ENCODE data around the gene S100A2. TPM values are rescaled to one million over a fixed set of nuclear protein-coding genes. Genes with fewer than 3 reads are reported as not detected.
"Not testable (repeated sequence)": the region's sequence is repeated elsewhere in the genome, so short reads cannot be mapped to it uniquely, and the experiment has no call there.

S100A2 gene
- total and polyA plus RNA-seq, 4 experiments from 2014 or later = 0.87 to 1.7 (median 1.0) TPM; not detected in 1

DNA sequence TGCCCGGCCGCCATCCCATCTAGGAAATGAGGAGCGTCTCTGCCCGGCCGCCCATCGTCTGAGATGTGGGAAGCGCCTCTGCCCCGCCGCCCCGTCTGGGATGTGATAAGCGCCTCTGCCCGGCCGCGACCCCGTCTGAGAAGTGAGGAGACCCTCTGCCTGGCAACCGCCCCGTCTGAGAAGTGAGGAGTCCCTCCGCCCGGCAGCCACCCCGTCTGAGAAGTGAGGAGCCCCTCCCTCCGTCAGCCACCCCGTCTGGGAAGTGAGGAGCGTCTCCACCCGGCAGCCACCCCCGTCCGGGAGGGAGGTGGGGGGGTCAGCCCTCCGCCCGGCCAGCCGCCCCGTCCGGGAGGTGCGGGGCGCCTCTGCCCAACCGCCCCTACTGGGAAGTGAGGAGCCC is 17.2 kb upstream of the S100A2 start:
- H3K4me1 ChIP-seq (ENCODE audit: insufficient read depth, low read length); H3K27ac ChIP-seq (ENCODE audit: low read depth, low read length); H3K27me3 ChIP-seq (ENCODE audit: insufficient read depth, low read length); DNase-seq; POLR2A ChIA-PET (ENCODE audit: partially characterized antibody); H3K36me3 Mint-ChIP-seq; H3K36me3 ChIP-seq (ENCODE audit: insufficient read depth, low read length); H3K27ac Mint-ChIP-seq; H3K4me3 ChIP-seq (ENCODE audit: low read length in 2 of 2); H3K9me3 Mint-ChIP-seq; H3K4me1 Mint-ChIP-seq; H3K4me3 Mint-ChIP-seq; intact Hi-C loops (cut with micrococcal nuclease); H3K9me3 ChIP-seq (ENCODE audit: control insufficient read depth in 1 of 2, low read length in 2 of 2): not testable (repeated sequence)
- H3K27me3 Mint-ChIP-seq = peaks cover 13 to 19% of the 10 kb centered on the region in 2 donors
- CTCF ChIA-PET (ENCODE audit: partially characterized antibody) = interaction anchor here (2.4 kb wide), 1 partner anchor 13 kb away, joined by 8 read pairs; no protein-coding TSS in a partner anchor

- Histone ChIP-seq H3K27me3 (ENCODE audit: insufficient read depth, low read length) (peaks cover 4% of the 10 kb centered on the region), H3K27ac (ENCODE audit: low read depth, low read length) (no peak overlapping the region), H3K9me3 (ENCODE audit: control insufficient read depth in 1 of 2, low read length in 2 of 2) (no peaks in the 10 kb centered on the region), H3K4me1 (ENCODE audit: insufficient read depth, low read length) (no peaks in the 10 kb centered on the region), H3K36me3 (ENCODE audit: insufficient read depth, low read length) (no peaks in the 10 kb centered on the region), H3K4me3 (ENCODE audit: low read length in 2 of 2) (no peak overlapping the region)
- Mint-ChIP-seq H3K36me3 (no peaks in the 10 kb centered on the region), H3K27me3 (peaks cover 12 to 22% of the 10 kb centered on the region in 2 donors), H3K4me3 (no peak overlapping the region), H3K9me3 (no peaks in the 10 kb centered on the region), H3K27ac (no peak overlapping the region), H3K4me1 (no peaks in the 10 kb centered on the region)
- intact Hi-C loops (cut with micrococcal nuclease) = no loop called here
- no peak for DNase-seq
- CTCF ChIA-PET (ENCODE audit: partially characterized antibody) = interaction anchor here (2.0 to 2.8 kb wide), 2 partner anchors 40 to 69 kb away, joined by 7 to 11 read pairs; no protein-coding TSS in a partner anchor
- POLR2A ChIA-PET (ENCODE audit: partially characterized antibody) = no interaction called here
These were observed 13.3 kb upstream of the S100A2 start for GRCh38 chr1:153578936-153579335.

GRCh38 chr1:153578490-153578889 is 12.8 kb upstream of the S100A2 start:
- Mint-ChIP-seq H3K27ac (no peak overlapping the region), H3K4me1 (no peaks in the 10 kb centered on the region), H3K36me3 (no peaks in the 10 kb centered on the region), H3K4me3 (no peak overlapping the region), H3K9me3 (no peaks in the 10 kb centered on the region), H3K27me3 (peaks cover 12 to 22% of the 10 kb centered on the region in 2 donors)
- Histone ChIP-seq H3K27ac (ENCODE audit: low read depth, low read length) (no peak overlapping the region), H3K27me3 (ENCODE audit: insufficient read depth, low read length) (peaks cover 4% of the 10 kb centered on the region), H3K4me3 (ENCODE audit: low read length in 2 of 2) (no peak overlapping the region), H3K36me3 (ENCODE audit: insufficient read depth, low read length) (no peaks in the 10 kb centered on the region), H3K9me3 (ENCODE audit: control insufficient read depth in 1 of 2, low read length in 2 of 2) (no peaks in the 10 kb centered on the region), H3K4me1 (ENCODE audit: insufficient read depth, low read length) (no peaks in the 10 kb centered on the region)
- ChIA-PET POLR2A (ENCODE audit: partially characterized antibody) (no interaction called here), CTCF (ENCODE audit: partially characterized antibody) (interaction anchor here (1.5 to 2.8 kb wide), 3 partner anchors 10 to 69 kb away, joined by 4 to 11 read pairs (median 7); no protein-coding TSS in a partner anchor)
- no peak for DNase-seq
- intact Hi-C loops (cut with micrococcal nuclease) = no loop called here

- Histone ChIP-seq H3K9me3 (ENCODE audit: control insufficient read depth in 1 of 2, low read length in 2 of 2) (no peaks in the 10 kb centered on the region), H3K27me3 (ENCODE audit: insufficient read depth, low read length) (peaks cover 4% of the 10 kb centered on the region), H3K4me3 (ENCODE audit: low read length in 2 of 2) (no peak overlapping the region), H3K27ac (ENCODE audit: low read depth, low read length) (no peak overlapping the region), H3K4me1 (ENCODE audit: insufficient read depth, low read length) (no peaks in the 10 kb centered on the region), H3K36me3 (ENCODE audit: insufficient read depth, low read length) (no peaks in the 10 kb centered on the region)
- ChIA-PET CTCF (ENCODE audit: partially characterized antibody) (interaction anchor here (0.8 to 2.8 kb wide), 6 partner anchors 9 to 68 kb away, joined by 3 to 11 read pairs (median 6); no protein-coding TSS in a partner anchor), POLR2A (ENCODE audit: partially characterized antibody) (no interaction called here)
- peaks cover 12 to 22% of the 10 kb centered on the region in 2 donors for H3K27me3 Mint-ChIP-seq
- H3K9me3 Mint-ChIP-seq = no peaks in the 10 kb centered on the region
- H3K36me3 Mint-ChIP-seq = no peaks in the 10 kb centered on the region
- H3K27ac Mint-ChIP-seq = peak overlapping the region in 2 of 7 donors; percentile 21 to 48
- no peak for DNase-seq
- H3K4me3 Mint-ChIP-seq = no peak overlapping the region
- H3K4me1 Mint-ChIP-seq = peaks cover 0 to 6% (median under 1%) of the 10 kb centered on the region in 4 donors
- intact Hi-C loops (cut with micrococcal nuclease) = no loop called here
These were observed 12.0 kb upstream of the S100A2 start for GRCh38 chr1:153577624-153578051.

GRCh38 chr1:153577138-153577537 is 11.5 kb upstream of the S100A2 start:
- no peaks in the 10 kb centered on the region for H3K36me3 Mint-ChIP-seq
- intact Hi-C loops (cut with micrococcal nuclease) = no loop called here
- Histone ChIP-seq H3K27me3 (ENCODE audit: insufficient read depth, low read length) (peaks cover 4% of the 10 kb centered on the region), H3K27ac (ENCODE audit: low read depth, low read length) (no peak overlapping the region), H3K36me3 (ENCODE audit: insufficient read depth, low read length) (no peaks in the 10 kb centered on the region), H3K4me3 (ENCODE audit: low read length in 2 of 2) (no peak overlapping the region), H3K9me3 (ENCODE audit: control insufficient read depth in 1 of 2, low read length in 2 of 2) (no peaks in the 10 kb centered on the region), H3K4me1 (ENCODE audit: insufficient read depth, low read length) (no peaks in the 10 kb centered on the region)
- DNase-seq = no peak
- CTCF ChIA-PET (ENCODE audit: partially characterized antibody) = interaction anchor here (0.8 to 2.8 kb wide), 6 partner anchors 9 to 67 kb away, joined by 3 to 11 read pairs (median 6); no protein-coding TSS in a partner anchor
- POLR2A ChIA-PET (ENCODE audit: partially characterized antibody) = no interaction called here
- peaks cover 0 to 9% (median under 1%) of the 10 kb centered on the region in 4 donors for H3K4me1 Mint-ChIP-seq
- H3K4me3 Mint-ChIP-seq = no peak overlapping the region
- H3K27me3 Mint-ChIP-seq = peaks cover 12 to 22% of the 10 kb centered on the region in 2 donors
- H3K9me3 Mint-ChIP-seq = no peaks in the 10 kb centered on the region
- H3K27ac Mint-ChIP-seq = no peak overlapping the region

- H3K4me3 ChIP-seq (ENCODE audit: low read length in 2 of 2); H3K9me3 ChIP-seq (ENCODE audit: control insufficient read depth in 1 of 2, low read length in 2 of 2); H3K4me3 Mint-ChIP-seq; DNase-seq; H3K27ac ChIP-seq (ENCODE audit: low read depth, low read length); H3K4me1 Mint-ChIP-seq; H3K27me3 ChIP-seq (ENCODE audit: insufficient read depth, low read length); H3K27ac Mint-ChIP-seq; H3K4me1 ChIP-seq (ENCODE audit: insufficient read depth, low read length); H3K36me3 Mint-ChIP-seq; H3K9me3 Mint-ChIP-seq; intact Hi-C loops (cut with micrococcal nuclease); H3K36me3 ChIP-seq (ENCODE audit: insufficient read depth, low read length): not testable (repeated sequence)
- ChIA-PET POLR2A (ENCODE audit: partially characterized antibody) (interaction anchor here (1.2 kb wide), 1 partner anchor 43 kb away, joined by 3 read pairs; no protein-coding TSS in a partner anchor), CTCF (ENCODE audit: partially characterized antibody) (interaction anchor here (0.8 to 1.3 kb wide), 4 partner anchors 17 to 65 kb away, joined by 3 to 5 read pairs (median 4); no protein-coding TSS in a partner anchor)
- peaks cover 12 to 22% of the 10 kb centered on the region in 2 donors for H3K27me3 Mint-ChIP-seq
These were observed 9.9 kb upstream of the S100A2 start for GRCh38 chr1:153575497-153575896.

- POLR2A ChIA-PET (ENCODE audit: partially characterized antibody) = interaction anchor here (1.2 kb wide), 1 partner anchor 43 kb away, joined by 3 read pairs; no protein-coding TSS in a partner anchor
- intact Hi-C loops (cut with micrococcal nuclease); H3K4me1 ChIP-seq (ENCODE audit: insufficient read depth, low read length); H3K4me1 Mint-ChIP-seq; H3K9me3 ChIP-seq (ENCODE audit: control insufficient read depth in 1 of 2, low read length in 2 of 2); H3K27me3 ChIP-seq (ENCODE audit: insufficient read depth, low read length); H3K4me3 ChIP-seq (ENCODE audit: low read length in 2 of 2); DNase-seq; CTCF ChIA-PET (ENCODE audit: partially characterized antibody); H3K36me3 Mint-ChIP-seq; H3K4me3 Mint-ChIP-seq; H3K27ac Mint-ChIP-seq; H3K36me3 ChIP-seq (ENCODE audit: insufficient read depth, low read length); H3K9me3 Mint-ChIP-seq; H3K27ac ChIP-seq (ENCODE audit: low read depth, low read length): not testable (repeated sequence)
- H3K27me3 Mint-ChIP-seq = peaks cover 12 to 22% of the 10 kb centered on the region in 2 donors
These were observed 9.4 kb upstream of the S100A2 start for GRCh38 chr1:153575081-153575491.
